GM12801 (cell line): ENCODE measurements around the gene SOWAHA.

Source experiments
- CTCF ChIP-seq: IDR thresholded peaks from one replicate; pipeline ENCODE4 v1.5.1; 2011; ENCODE audit warnings: control low read depth; ENCODE audit not compliant: insufficient read length; ENCODE audit errors: extremely low read depth

The SOWAHA gene

GRCh38 chr5:132840896-132841295 lies 27.8 kb downstream of the SOWAHA start:
- TF ChIP-seq CTCF, result no peak

GRCh38 chr5:132841305-132841704 lies 28.2 kb downstream of the SOWAHA start:
- no peak for TF ChIP-seq CTCF

- TF ChIP-seq CTCF, result no peak
Observed at GRCh38 chr5:132848270-132848669, 35.2 kb downstream of the SOWAHA start.

GRCh38 chr5:132849347-132849746 lies 36.2 kb downstream of the SOWAHA start:
- TF ChIP-seq CTCF, result no peak

- TF ChIP-seq CTCF, result no peak
Observed at GRCh38 chr5:132850066-132850465, 37.0 kb downstream of the SOWAHA start.

- TF ChIP-seq CTCF, result no peak
Observed at GRCh38 chr5:132853323-132853722, 40.2 kb downstream of the SOWAHA start.

GRCh38 chr5:132853790-132854189 lies 40.7 kb downstream of the SOWAHA start:
- no peak for TF ChIP-seq CTCF

- TF ChIP-seq CTCF, result no peak
Observed at GRCh38 chr5:132854301-132854700, 41.2 kb downstream of the SOWAHA start.
